Measurements from ENCODE around the gene GBP6. TPM values are rescaled to one million over a fixed set of nuclear protein-coding genes. Genes with fewer than 3 reads are reported as not detected.
A peak's percentile ranks its signal among the peaks of the same experiment; 100 is the strongest.
"Not testable (repeated sequence)": the region's sequence is repeated elsewhere in the genome, so short reads cannot be mapped to it uniquely, and the experiment has no call there.

The GBP6 gene
- total RNA-seq, 2 experiments from 2014 or later: 0.46 to 0.53 TPM

DNA sequence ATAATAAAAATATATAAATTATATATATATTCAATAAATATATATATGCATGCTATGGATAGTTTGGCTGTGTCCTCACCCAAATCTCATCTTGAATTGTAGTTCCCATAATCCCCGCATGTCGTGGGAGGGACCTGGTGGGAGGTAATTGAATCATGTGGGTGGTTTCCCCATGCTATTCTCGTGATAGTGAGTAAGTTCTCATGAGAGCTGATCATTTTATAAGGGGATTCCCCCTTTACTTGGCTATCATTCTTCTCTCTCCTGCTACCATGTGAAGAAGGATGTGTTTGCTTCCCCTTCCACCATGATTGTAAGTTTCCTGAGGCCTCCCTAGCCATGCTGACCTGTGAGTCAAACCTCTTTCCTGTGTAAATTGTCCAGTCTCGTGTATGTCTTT, 10.0 kb downstream of the GBP6 start:
- H3K4me1 Mint-ChIP-seq; H3K36me3 Mint-ChIP-seq (ENCODE audit: low read depth); H3K27ac Mint-ChIP-seq; POLR2A ChIA-PET; ATAC-seq; intact Hi-C loops (cut with DNase I, micrococcal nuclease); H3K4me3 Mint-ChIP-seq; H3K27me3 Mint-ChIP-seq: not testable (repeated sequence)
- CTCF ChIA-PET: interaction anchor here (0.7 kb wide), 1 partner anchor 889 kb away, joined by 3 read pairs; no protein-coding TSS in a partner anchor
- H3K9me3 Mint-ChIP-seq (ENCODE audit: low read depth): peaks cover 15% of the 10 kb centered on the region
- peak; percentile 29 for DNase-seq

DNA sequence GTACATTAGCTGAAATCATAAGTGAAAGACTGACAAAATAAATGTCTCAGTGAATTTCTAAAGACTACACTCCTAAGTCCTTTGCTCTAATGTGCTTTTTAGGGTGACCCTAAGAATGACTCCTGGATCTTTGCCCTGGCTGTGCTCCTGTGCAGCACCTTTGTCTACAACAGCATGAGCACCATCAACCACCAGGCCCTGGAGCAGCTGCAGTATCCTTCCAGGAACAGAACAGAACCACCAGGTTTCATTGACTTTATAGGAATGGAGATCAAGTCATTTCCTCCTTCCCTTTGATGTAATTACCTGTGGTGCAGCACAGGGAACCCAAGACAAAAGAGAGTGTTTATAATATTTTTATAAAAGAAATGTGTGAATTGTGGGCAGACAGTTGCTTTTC, 14.1 kb downstream of the GBP6 start:
- no peak for DNase-seq
- Mint-ChIP-seq H3K9me3 (ENCODE audit: low read depth) (peaks cover 13% of the 10 kb centered on the region), H3K27me3 (peaks cover 3% of the 10 kb centered on the region), H3K4me1 (peaks cover 9% of the 10 kb centered on the region), H3K4me3 (no peak overlapping the region), H3K27ac (no peak overlapping the region), H3K36me3 (ENCODE audit: low read depth) (peaks cover 1% of the 10 kb centered on the region)
- ChIA-PET POLR2A (no interaction called here), CTCF (interaction anchor here (0.7 to 1.2 kb wide), 2 partner anchors 16 to 398 kb away, joined by 3 to 4 read pairs; no protein-coding TSS in a partner anchor)
- ATAC-seq: no peak
- intact Hi-C loops (cut with DNase I, micrococcal nuclease): no loop called here

DNA sequence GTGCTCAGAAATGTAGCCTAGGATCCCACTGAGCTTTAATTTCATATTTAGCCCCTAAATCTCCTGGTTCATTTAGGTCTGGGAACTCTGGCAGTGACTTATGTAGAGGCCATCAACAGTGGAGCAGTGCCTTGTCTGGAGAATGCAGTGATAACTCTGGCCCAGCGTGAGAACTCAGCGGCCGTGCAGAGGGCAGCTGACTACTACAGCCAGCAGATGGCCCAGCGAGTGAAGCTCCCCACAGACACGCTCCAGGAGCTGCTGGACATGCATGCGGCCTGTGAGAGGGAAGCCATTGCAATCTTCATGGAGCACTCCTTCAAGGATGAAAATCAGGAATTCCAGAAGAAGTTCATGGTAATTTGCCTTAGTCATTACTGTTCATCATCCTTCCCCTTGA, 17.8 kb downstream of the GBP6 start:
- Mint-ChIP-seq H3K9me3 (ENCODE audit: low read depth) (no peaks in the 10 kb centered on the region), H3K4me3 (no peak overlapping the region), H3K27ac (no peak overlapping the region), H3K36me3 (ENCODE audit: low read depth) (no peaks in the 10 kb centered on the region), H3K4me1 (peaks cover 9% of the 10 kb centered on the region), H3K27me3 (no peaks in the 10 kb centered on the region)
- DNase-seq: no peak
- intact Hi-C loops (cut with DNase I, micrococcal nuclease): no loop called here
- POLR2A ChIA-PET: no interaction called here
- no peak for ATAC-seq
- CTCF ChIA-PET: interaction anchor here (1.3 kb wide), 1 partner anchor 69 kb away, joined by 4 read pairs; no protein-coding TSS in a partner anchor

DNA sequence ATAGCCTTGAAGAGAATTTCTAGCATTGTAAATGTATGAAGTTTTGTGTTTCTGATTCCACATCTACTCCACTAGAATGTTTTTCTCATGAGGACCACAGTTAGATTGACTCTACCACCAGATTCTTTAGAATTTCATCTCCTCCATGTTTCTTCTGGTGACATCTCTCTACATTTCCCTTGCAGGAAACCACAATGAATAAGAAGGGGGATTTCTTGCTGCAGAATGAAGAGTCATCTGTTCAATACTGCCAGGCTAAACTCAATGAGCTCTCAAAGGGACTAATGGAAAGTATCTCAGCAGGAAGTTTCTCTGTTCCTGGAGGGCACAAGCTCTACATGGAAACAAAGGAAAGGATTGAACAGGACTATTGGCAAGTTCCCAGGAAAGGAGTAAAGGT, 18.6 kb downstream of the GBP6 start:
- intact Hi-C loops (cut with DNase I, micrococcal nuclease): no loop called here
- ChIA-PET CTCF (interaction anchor here (0.6 to 1.3 kb wide), 4 partner anchors 26 to 211 kb away, joined by 3 to 4 read pairs (median 3); no protein-coding TSS in a partner anchor), POLR2A (no interaction called here)
- DNase-seq (no peak), ATAC-seq (peak; percentile 79)
- H3K36me3 Mint-ChIP-seq (ENCODE audit: low read depth): no peaks in the 10 kb centered on the region
- H3K27me3 Mint-ChIP-seq: no peaks in the 10 kb centered on the region
- peaks cover 9% of the 10 kb centered on the region for H3K4me1 Mint-ChIP-seq
- H3K4me3 Mint-ChIP-seq: no peak overlapping the region
- H3K27ac Mint-ChIP-seq: no peak overlapping the region
- H3K9me3 Mint-ChIP-seq (ENCODE audit: low read depth): no peaks in the 10 kb centered on the region

DNA sequence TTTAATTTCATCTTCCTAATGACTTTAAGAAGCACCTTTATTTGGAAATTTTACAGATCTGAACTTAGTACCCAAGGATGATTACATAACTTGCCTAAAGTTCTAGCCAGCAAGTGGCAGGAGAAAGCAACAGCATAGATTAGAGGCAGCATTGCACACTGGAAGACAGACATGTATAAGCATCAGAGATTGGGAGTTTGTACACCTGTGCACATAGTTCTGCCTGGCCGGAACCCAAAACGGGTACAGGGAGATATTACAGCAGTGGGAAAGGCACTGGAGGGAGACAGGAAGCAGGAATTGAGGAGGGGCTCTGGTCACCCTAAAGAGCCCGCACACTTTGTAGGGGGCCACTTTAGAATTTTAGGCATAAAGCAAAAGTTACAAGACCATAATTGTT, 19.3 kb downstream of the GBP6 start:
- Mint-ChIP-seq H3K4me1 (peaks cover 9% of the 10 kb centered on the region), H3K9me3 (ENCODE audit: low read depth) (no peaks in the 10 kb centered on the region), H3K4me3 (no peak overlapping the region), H3K27me3 (no peaks in the 10 kb centered on the region), H3K36me3 (ENCODE audit: low read depth) (no peaks in the 10 kb centered on the region), H3K27ac (no peak overlapping the region)
- intact Hi-C loops (cut with DNase I, micrococcal nuclease): no loop called here
- ChIA-PET CTCF (interaction anchor here (0.6 to 1.3 kb wide), 3 partner anchors 26 to 212 kb away, joined by 3 to 4 read pairs (median 3); no protein-coding TSS in a partner anchor), POLR2A (no interaction called here)
- no peak for ATAC-seq
- no peak for DNase-seq

DNA sequence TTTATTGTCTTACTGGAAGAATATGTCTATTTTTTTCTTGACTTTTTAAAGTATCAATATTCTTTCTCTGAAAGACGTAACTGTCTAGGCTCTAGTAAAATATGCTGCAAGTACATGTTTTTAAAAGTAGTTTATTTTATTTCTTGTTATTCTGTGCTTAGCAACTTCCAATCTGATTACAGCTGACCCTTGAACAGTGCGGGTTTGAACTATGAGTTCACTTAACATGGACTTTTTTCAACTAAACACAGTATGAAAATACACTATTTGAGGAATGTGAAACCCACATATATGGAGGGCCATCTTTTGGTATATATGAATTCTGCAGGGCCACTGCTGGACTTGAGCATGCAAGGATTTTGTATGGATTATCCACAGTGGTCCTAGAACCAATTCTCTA, 26.8 kb downstream of the GBP6 start:
- Mint-ChIP-seq H3K27ac (no peak overlapping the region), H3K36me3 (ENCODE audit: low read depth) (no peaks in the 10 kb centered on the region), H3K4me3 (no peak overlapping the region), H3K27me3 (no peaks in the 10 kb centered on the region), H3K9me3 (ENCODE audit: low read depth) (no peaks in the 10 kb centered on the region), H3K4me1 (no peaks in the 10 kb centered on the region)
- ATAC-seq (no peak), DNase-seq (no peak)
- intact Hi-C loops (cut with DNase I, micrococcal nuclease): no loop called here
- ChIA-PET POLR2A (no interaction called here), CTCF (no interaction called here)

DNA sequence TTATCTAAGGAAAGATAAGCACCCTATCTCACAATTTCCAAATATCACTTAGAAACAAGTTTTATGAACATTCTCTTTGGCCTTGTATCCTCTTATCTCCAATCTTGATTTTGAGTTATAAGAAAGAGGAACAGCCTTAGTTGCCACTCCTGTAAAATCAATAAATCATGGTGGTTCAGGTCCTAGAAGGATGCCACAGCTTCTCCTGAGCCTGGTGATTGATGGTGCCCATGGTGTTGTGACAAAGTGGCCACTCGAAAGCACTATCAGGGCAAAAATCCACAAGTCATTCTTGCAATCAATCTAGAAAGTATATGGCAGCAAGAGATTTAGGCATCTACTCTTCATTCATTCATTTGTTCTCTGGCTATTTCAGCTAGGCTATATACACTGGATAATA, 27.8 kb downstream of the GBP6 start:
- POLR2A ChIA-PET: no interaction called here
- CTCF ChIA-PET: no interaction called here

DNA sequence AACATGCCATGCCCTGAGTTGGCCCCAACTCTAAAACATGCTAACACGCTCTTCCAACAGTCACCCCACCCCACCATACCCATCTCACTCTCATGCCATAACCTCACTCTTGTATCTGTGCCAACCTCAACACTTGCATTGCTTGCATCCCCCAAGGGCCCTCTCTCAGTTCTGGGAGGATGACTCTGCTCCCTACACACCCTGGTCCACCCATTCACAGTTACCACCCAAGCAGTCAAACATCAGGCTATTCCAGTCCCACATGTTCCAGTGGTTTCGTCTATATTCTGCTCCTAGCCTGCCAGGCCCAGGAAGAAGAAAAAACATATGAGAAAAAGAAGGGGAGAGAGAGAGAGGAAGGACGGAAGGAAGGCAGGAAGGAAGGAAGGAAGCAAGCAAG, 31.0 kb downstream of the GBP6 start:
- Mint-ChIP-seq H3K4me3 (no peak overlapping the region), H3K4me1 (no peaks in the 10 kb centered on the region), H3K27ac (no peak overlapping the region), H3K36me3 (ENCODE audit: low read depth) (no peaks in the 10 kb centered on the region), H3K9me3 (ENCODE audit: low read depth) (peaks cover 7% of the 10 kb centered on the region), H3K27me3 (no peaks in the 10 kb centered on the region)
- ChIA-PET CTCF (no interaction called here), POLR2A (no interaction called here)
- intact Hi-C loops (cut with DNase I, micrococcal nuclease): no loop called here
- ATAC-seq (no peak), DNase-seq (no peak)

More for the DNA sequence above, 27.8 kb downstream of the GBP6 start:
- Mint-ChIP-seq H3K9me3 (ENCODE audit: low read depth) (peaks cover 1% of the 10 kb centered on the region), H3K27ac (no peak overlapping the region), H3K36me3 (ENCODE audit: low read depth) (no peaks in the 10 kb centered on the region), H3K4me3 (no peak overlapping the region), H3K27me3 (no peaks in the 10 kb centered on the region), H3K4me1 (no peaks in the 10 kb centered on the region)
- intact Hi-C loops (cut with DNase I, micrococcal nuclease): no loop called here
- no peak for ATAC-seq
- no peak for DNase-seq

DNA sequence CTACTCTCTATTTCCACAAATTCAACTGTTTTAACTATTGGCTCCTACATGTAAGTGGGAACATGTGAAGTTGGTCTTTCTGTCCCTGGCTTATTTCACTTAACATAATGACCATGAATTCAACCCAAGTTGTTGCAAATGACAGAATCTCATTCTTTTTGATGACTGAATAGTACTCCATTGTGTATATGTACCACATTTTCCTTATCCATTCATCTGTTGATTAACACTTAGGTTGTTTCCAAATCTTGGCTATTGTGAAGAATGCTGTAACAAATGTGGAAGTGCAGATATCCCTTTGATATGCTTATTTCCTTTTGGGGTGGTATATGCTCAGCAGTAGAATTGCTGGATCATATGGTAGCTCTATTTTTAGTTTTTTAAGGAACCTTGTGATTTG, 33.0 kb downstream of the GBP6 start:
- CTCF ChIA-PET: no interaction called here
- no peak for ATAC-seq
- H3K4me1 Mint-ChIP-seq: no peaks in the 10 kb centered on the region

DNA sequence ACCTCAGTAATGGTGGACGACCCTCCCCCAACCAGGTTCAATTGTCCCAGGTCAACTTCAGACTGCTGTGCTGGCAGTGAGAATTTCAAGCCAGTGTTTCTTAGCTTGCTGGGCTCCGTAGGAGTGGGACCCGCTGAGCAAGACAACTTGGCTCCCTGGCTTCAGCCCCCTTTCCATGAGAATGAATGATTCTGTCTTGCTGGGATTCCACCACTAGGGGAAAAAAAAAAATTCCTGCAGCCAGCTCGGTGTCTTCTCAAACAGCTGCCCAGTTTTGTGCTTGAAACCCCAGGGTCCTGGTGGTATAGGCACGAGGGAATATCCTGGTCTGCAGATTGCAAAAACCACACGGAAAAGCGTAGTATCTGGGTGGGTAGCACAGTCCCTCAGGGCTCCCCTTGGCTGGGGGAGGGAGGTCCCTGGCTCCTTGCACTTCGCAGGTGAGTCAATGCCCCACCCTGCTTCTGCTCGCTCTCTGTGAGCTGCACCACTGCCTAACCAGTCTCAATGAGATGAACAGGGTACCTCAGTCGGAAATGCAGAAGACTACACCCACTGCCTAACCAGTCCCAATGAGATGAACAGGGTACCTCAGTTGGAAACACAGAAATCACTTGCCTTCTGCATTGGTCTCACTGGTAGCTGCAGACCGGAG, 41.5 kb downstream of the GBP6 start:
- H3K4me3 Mint-ChIP-seq: no peak overlapping the region
- H3K36me3 Mint-ChIP-seq (ENCODE audit: low read depth): no peaks in the 10 kb centered on the region
- H3K27ac Mint-ChIP-seq: no peak overlapping the region
- ChIA-PET CTCF (interaction anchor here (0.7 kb wide), 1 partner anchor 415 kb away, joined by 5 read pairs; no protein-coding TSS in a partner anchor), POLR2A (no interaction called here)
- intact Hi-C loops (cut with DNase I, micrococcal nuclease): no loop called here
- H3K4me1 Mint-ChIP-seq: peaks cover 20% of the 10 kb centered on the region
- peaks cover 7% of the 10 kb centered on the region for H3K27me3 Mint-ChIP-seq
- H3K9me3 Mint-ChIP-seq (ENCODE audit: low read depth): no peaks in the 10 kb centered on the region
- ATAC-seq (no peak), DNase-seq (no peak)

More for the DNA sequence above, 33.0 kb downstream of the GBP6 start:
- Mint-ChIP-seq H3K27me3 (no peaks in the 10 kb centered on the region), H3K27ac (no peak overlapping the region), H3K9me3 (ENCODE audit: low read depth) (peaks cover 7% of the 10 kb centered on the region), H3K4me3 (no peak overlapping the region), H3K36me3 (ENCODE audit: low read depth) (no peaks in the 10 kb centered on the region)
- POLR2A ChIA-PET: no interaction called here
- DNase-seq: no peak
- intact Hi-C loops (cut with DNase I, micrococcal nuclease): no loop called here

DNA sequence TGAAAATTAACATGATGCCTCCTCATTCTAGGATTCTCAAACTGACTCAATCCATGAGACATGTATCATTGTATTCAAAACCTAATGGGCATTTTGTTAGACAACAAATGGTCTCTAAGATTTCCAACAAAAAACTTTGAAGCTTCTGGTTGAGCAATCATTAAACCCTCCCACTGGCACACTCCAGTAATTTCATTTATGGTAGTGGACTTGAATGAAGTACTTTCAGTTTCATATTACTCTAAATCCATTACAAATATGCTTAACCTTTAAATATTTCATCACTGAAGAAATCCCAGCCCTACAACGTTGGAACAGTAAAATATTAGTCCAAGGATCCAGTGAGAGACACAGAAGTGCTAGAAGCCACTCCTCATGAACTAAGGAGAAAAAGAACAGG, 43.5 kb downstream of the GBP6 start:
- peak overlapping the region; percentile 41 for H3K27ac Mint-ChIP-seq
- CTCF ChIA-PET: interaction anchor here (0.9 kb wide), 1 partner anchor 383 kb away, joined by 3 read pairs; no protein-coding TSS in a partner anchor
- POLR2A ChIA-PET: interaction anchor here (0.6 kb wide), 1 partner anchor 460 kb away, joined by 3 read pairs; no protein-coding TSS in a partner anchor

DNA sequence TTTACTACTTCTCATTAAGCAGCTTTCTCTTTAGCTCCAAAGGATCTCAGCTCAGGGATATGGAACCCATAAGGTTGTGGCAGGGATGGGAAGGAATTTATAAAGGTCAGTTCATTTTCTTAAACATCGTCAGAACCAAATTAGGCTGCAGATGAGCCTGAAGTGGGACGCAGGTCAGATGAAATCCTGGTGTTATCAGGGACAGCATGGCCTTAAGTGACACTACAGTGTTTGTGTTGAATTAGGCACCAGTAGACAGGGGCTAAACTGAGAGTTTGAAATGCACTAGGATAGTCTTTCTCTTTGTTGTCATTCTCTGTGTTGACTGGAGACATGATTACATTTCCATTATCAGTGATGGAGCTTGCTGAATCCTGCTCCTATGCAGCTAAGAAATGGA, 43.9 kb downstream of the GBP6 start:
- ChIA-PET CTCF (interaction anchor here (0.6 kb wide), 1 partner anchor 487 kb away, joined by 3 read pairs; no protein-coding TSS in a partner anchor), POLR2A (interaction anchor here (0.6 kb wide), 1 partner anchor 460 kb away, joined by 3 read pairs; no protein-coding TSS in a partner anchor)
- H3K27me3 Mint-ChIP-seq; ATAC-seq; H3K36me3 Mint-ChIP-seq (ENCODE audit: low read depth); H3K9me3 Mint-ChIP-seq (ENCODE audit: low read depth); intact Hi-C loops (cut with DNase I, micrococcal nuclease); DNase-seq: not testable (repeated sequence)
- H3K27ac Mint-ChIP-seq: peak overlapping the region; percentile 41
- peak overlapping the region; percentile 48 for H3K4me3 Mint-ChIP-seq
- peaks cover 20% of the 10 kb centered on the region for H3K4me1 Mint-ChIP-seq

More for the DNA sequence above, 43.5 kb downstream of the GBP6 start:
- intact Hi-C loops (cut with DNase I, micrococcal nuclease): no loop called here
- no peak for DNase-seq
- no peaks in the 10 kb centered on the region for H3K36me3 Mint-ChIP-seq (ENCODE audit: low read depth)
- H3K4me3 Mint-ChIP-seq: peak overlapping the region; percentile 48
- peaks cover 7% of the 10 kb centered on the region for H3K27me3 Mint-ChIP-seq
- no peaks in the 10 kb centered on the region for H3K9me3 Mint-ChIP-seq (ENCODE audit: low read depth)
- peaks cover 20% of the 10 kb centered on the region for H3K4me1 Mint-ChIP-seq
- ATAC-seq: peak; percentile 47

Measured in activated CD4-positive, alpha-beta T cell treated with anti-CD3 and anti-CD28 coated beads for 36 hours (primary cell).